ENCODE data around the gene PUM2. TPM values are rescaled to one million over a fixed set of nuclear protein-coding genes. Genes with fewer than 3 reads are reported as not detected.
"Not testable (repeated sequence)": the region's sequence is repeated elsewhere in the genome, so short reads cannot be mapped to it uniquely, and the experiment has no call there.

PUM2 gene
- 110 TPM for total RNA-seq

GRCh38 chr2:20350753-20351554, at the start of gene PUM2:
PUM2 (minus strand) TSS chr2:20350844; CDS start chr2:20327360, 23,484 bp downstream.
- DNase-seq: peak; percentile 98

GRCh38 chr2:20400306-20400705, 49.7 kb upstream of the PUM2 start:
- no peak for DNase-seq

GRCh38 chr2:20398956-20399567, 48.4 kb upstream of the PUM2 start:
- DNase-seq: peak; percentile 78

- no peak for DNase-seq
These were observed 47.3 kb upstream of the PUM2 start for GRCh38 chr2:20397811-20398447.

GRCh38 chr2:20396356-20397000, 45.8 kb upstream of the PUM2 start:
- no peak for DNase-seq

- DNase-seq: no peak
These were observed 43.3 kb upstream of the PUM2 start for GRCh38 chr2:20393986-20394385.

- no peak for DNase-seq
These were observed 41.5 kb upstream of the PUM2 start for GRCh38 chr2:20391951-20392699.

GRCh38 chr2:20390524-20391123, 40.0 kb upstream of the PUM2 start:
- DNase-seq: no peak

- DNase-seq: no peak
These were observed 34.3 kb upstream of the PUM2 start for GRCh38 chr2:20384953-20385352.

GRCh38 chr2:20382965-20383810, 32.5 kb upstream of the PUM2 start:
- no peak for DNase-seq

GRCh38 chr2:20381457-20381856, 30.8 kb upstream of the PUM2 start:
- DNase-seq: peak; percentile 89

- peak; percentile 97 for DNase-seq
These were observed 28.4 kb upstream of the PUM2 start for GRCh38 chr2:20378891-20379519.

- DNase-seq: no peak
These were observed 27.7 kb upstream of the PUM2 start for GRCh38 chr2:20378341-20378740.

- DNase-seq: no peak
These were observed 27.1 kb upstream of the PUM2 start for GRCh38 chr2:20377741-20378140.

- DNase-seq: not testable (repeated sequence)
These were observed 24.3 kb upstream of the PUM2 start for GRCh38 chr2:20374982-20375381.

- no peak for DNase-seq
These were observed 22.4 kb upstream of the PUM2 start for GRCh38 chr2:20372896-20373640.

- peak; percentile 53 for DNase-seq
These were observed 20.8 kb upstream of the PUM2 start for GRCh38 chr2:20371323-20372025.

GRCh38 chr2:20370191-20370590, 19.5 kb upstream of the PUM2 start:
- DNase-seq: peak; percentile 53

- DNase-seq: no peak
These were observed 18.7 kb upstream of the PUM2 start for GRCh38 chr2:20369366-20369765.
